D721Med (cell line): ENCODE measurements around the gene WDR1.

Source experiments
- DNase-seq: peaks from one replicate; pipeline ENCODE4 v3.0.0; 2011; ENCODE audit warnings: low spot score; ENCODE audit not compliant: insufficient read length
- FAIRE-seq: peaks from 2 replicates; lab custom pipeline; 2011; peaks lifted over from hg19 to GRCh38; lab: Jason Lieb, UNC
- TF ChIP-seq, protein P1 (sequence below): IDR thresholded peaks from 2 replicates; pipeline ENCODE4 v1.5.1; 2012; ENCODE audit warnings: mild to moderate bottlenecking, control low read depth; ENCODE audit not compliant: insufficient read depth; ENCODE audit errors: missing control alignments

WDR1 gene

DNA sequence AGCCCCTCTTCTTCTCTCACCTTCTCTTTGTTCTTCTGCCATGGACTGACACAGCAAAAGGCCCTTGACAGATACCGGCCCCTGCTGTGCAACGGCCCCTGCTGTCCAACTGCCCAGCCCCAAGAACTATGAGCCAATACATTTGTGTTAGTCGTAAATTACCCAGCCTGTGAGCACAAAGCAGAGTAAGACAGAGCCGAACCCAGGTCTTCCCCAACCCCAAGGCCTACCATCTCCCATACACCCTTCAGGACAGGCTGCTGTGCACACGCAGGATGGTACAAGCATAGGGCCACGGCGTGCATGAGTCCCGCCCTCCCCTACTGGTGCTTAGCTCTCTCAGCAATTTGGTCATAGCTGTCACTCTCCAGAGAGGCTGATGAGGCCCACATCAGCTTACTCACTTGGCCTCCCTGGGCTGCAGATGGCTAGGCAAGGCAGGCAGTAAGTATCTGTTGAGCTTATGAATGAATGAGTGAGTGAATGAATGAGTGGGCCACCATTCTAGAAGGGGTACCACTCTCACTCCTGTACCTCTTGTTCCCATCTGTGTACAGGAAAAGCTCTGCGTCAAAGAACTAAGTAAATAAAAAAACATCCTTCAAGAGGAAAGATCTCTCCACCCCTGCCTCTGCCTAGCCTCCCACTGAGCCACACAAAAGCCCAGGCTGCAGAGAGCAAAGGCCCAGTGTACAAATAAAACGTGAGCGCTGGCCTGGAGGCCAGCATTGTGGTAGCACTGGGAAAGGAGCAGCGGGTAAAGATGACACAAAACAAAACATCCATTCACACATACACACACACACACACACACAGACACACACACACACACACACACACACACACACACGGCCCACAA, 13.9 kb downstream of the WDR1 start:
- no peak for DNase-seq
- TF ChIP-seq, protein P1, sequence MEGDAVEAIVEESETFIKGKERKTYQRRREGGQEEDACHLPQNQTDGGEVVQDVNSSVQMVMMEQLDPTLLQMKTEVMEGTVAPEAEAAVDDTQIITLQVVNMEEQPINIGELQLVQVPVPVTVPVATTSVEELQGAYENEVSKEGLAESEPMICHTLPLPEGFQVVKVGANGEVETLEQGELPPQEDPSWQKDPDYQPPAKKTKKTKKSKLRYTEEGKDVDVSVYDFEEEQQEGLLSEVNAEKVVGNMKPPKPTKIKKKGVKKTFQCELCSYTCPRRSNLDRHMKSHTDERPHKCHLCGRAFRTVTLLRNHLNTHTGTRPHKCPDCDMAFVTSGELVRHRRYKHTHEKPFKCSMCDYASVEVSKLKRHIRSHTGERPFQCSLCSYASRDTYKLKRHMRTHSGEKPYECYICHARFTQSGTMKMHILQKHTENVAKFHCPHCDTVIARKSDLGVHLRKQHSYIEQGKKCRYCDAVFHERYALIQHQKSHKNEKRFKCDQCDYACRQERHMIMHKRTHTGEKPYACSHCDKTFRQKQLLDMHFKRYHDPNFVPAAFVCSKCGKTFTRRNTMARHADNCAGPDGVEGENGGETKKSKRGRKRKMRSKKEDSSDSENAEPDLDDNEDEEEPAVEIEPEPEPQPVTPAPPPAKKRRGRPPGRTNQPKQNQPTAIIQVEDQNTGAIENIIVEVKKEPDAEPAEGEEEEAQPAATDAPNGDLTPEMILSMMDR, result no peak
- FAIRE-seq, result no peak

DNA sequence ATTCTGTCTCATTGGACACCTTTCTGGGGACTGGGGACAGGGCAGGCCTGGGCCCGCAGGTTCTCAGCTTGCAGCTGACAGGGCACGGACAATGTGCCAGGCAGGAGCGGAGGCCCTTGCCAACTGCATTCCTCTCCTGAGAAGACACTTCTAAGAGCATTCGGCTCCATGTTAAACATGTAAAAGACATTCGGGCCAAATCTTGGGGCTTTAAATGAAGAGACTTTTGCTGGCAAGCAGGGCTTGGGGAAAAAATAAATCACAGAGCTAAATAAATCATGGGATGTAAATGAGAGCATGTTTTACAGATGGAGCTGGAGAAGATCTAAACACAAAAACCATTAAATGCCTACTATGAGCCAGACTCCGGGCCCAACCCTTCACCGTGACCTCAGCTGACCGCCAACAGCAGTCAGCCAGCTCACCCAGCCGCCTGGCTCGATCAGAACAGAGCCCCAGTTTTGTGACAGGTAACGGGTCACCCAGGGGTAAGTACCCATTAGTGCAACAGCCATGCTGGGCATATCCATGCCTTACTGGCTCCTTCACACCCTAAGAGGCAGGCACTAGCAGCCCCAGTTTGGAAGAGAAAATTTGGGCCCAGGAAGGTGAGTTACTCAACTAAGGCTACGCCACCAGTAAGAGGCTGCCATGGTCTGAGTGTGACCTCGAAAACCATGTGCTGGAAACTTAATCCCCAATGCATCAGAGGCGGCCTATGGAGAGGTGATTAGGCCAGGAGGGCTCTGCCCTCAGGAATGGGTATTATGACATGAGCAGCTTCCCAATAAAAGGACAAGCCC, 14.7 kb downstream of the WDR1 start:
- no peak for DNase-seq
- TF ChIP-seq, protein P1, result no peak
- no peak for FAIRE-seq

DNA sequence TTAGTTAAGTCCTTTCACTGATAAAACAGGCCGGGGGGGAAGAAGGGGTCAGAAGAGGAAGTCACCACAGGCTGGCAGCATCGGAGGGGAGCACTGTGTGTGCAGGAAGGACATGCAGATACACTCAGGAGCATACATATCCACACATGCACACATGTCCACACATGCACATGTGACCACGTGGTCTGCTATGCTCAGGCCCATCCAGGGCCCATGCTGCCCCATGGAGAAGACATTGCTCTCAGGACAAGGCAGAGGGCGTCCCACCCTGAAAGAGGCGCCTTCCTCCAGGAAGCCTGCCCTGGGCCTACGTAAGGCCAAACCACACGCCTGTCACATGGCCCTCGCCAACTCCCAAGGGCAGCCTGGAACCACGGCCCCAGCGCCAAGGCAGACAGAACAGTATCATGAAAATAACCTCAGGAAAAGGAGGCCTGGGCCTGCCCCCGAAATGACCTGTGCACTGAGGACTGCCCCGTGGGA, 15.8 kb downstream of the WDR1 start:
- no peak for FAIRE-seq

DNA sequence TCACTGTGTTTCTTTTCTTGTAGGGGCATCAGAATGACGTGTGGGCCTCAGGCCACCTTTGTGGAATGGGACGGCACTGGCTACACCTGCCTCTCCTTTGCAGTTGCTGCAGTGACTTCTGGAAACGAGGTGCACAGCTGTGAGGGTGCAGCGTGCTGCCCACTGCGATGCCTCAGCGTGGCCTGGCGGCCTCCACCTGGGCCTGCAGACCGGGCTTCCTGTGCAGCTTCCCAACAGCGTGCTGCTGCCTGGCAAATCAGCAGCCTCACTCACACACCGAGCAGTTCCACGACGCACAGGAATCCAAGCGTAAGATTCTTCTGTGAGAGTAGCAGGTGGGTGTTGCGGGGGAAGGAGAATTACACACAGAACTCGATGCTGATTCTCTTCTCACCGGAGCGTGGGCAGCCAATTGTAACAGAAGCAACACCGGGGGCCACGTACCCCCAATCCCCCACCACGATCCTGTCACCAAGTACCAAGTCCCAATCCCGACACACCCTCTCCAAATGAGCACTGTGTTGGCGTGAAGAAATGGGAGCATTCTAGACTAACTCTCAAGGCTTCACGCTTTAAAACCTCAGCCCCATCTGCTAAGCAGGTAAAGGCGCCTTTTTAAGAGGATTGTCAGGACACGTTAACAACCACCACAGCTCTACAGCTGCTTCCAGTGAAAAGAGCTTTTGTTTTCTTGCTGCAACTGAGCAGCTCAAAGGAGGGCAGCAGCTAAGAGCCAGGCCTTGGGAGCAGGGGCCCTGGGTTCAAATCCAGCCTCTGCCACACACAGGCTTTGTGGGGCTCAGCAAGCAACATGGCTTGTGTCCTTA, 16.9 kb downstream of the WDR1 start:
- TF ChIP-seq, protein P1, result no peak
- peak; percentile 78 for FAIRE-seq
- DNase-seq, result peak; percentile 95

More for the DNA sequence above, 15.8 kb downstream of the WDR1 start:
- DNase-seq, result no peak
- TF ChIP-seq, protein P1, result no peak

DNA sequence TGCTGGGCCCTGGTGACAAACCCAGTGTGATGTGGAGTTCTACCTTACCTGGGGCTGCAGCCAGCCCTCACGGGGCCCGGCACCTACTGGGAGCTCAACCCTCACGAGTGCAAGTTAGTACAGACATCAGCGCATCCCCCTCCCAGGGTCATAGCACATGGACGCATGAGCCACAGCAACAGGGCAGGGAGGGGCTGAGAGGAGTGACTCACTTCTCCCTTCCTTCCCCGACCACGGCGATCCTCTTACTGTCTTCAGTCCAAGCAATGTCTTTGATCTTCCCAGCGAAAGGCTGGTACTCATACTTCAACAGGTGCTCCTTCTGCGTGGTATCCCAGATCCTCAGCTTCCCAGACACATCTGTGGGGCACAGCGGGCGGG, 17.8 kb downstream of the WDR1 start:
- no peak for DNase-seq
- TF ChIP-seq, protein P1, result no peak
- FAIRE-seq, result no peak

DNA sequence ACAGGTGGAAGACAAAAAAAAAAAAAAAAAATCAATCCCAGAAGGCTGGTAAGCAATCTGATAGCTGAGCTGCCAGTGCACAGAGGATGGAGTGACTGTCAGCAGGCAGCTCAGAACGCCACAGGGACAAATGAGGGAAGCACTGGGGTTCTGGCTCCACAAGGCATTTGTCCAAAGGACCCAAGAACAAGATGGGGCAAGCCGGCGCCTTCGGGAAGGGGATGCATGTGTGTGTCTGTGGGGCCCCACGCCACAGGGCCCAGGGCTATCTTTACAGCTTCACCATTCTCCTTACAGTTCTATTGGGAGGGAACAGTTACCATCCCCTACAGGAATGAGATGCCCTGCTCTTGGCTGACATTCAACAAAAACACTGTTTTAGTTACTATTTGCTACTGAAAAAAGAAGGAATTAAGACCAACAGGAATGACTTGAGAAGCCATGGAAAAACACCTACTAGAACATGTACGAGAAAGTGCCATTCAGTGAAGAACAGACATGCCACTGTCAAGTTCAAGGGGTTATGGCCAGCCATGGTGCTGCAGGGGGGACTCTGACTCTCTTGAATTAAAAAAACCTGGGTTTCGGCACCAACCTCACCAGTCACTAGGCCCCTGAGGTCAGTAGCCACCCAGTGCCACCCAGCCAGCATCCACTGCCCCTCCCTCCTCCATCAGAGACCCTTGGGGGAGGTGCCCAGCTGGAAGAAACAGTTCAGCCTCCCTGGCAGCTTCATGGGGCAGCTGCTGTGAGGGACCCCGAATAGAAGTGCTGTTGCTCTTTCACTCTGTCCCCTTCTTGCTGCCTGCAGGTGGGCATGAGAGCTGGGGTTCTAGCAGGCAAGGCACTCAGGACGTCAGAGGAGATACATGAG, 18.5 kb downstream of the WDR1 start:
- FAIRE-seq (no peak), DNase-seq (no peak)
- TF ChIP-seq, protein P1, result no peak
